CD4-positive, alpha-beta T cell (primary cell): ENCODE measurements around the gene OST4. TPM values are rescaled to one million over a fixed set of nuclear protein-coding genes. Genes with fewer than 3 reads are reported as not detected.

Experiments used
- ATAC-seq: fragments of 200-7000 bp; cut with Tn5 transposase; one replicate; pipeline ENCODE4 v1.10.0; 2022; ENCODE audit warnings: mild to moderate bottlenecking; ENCODE audit not compliant: poor library complexity
- CTCF ChIA-PET: fragments of 350-600 bp; sonication (Branson Sonifier 250); formaldehyde crosslinking; loops from one replicate; lab custom pipeline; 2021; ENCODE audit warnings: antibody characterized with exemption, inconsistent platforms; lab: Charles Lee
- POLR2A ChIA-PET: fragments of 350-600 bp; sonication (Branson Sonifier 250); formaldehyde crosslinking; loops from one replicate; lab custom pipeline; 2021; ENCODE audit warnings: antibody characterized with exemption, inconsistent platforms; lab: Charles Lee
- DNase-seq, 14 experiments: peaks; one replicate each; pipeline ENCODE4 v3.0.0-alpha.2; 2013 to 2020; ENCODE audit warnings: mixed read lengths in 2 of 14
- H3K27ac ChIP-seq, 2 donors: one replicate each; pipeline versions ENCODE4 v1.5.1 to v1.7.0; 2013; ENCODE audit warnings: low read length in 2 of 2, low read depth in 1 of 2, mild to moderate bottlenecking in 1 of 2
- H3K27me3 ChIP-seq, 2 experiments: 1 replicate in 1 of 2; 2 replicates in 1 of 2; pipeline versions ENCODE4 v1.6.1 to v1.7.0; 2013; ENCODE audit warnings: low read length in 2 of 2, control low read depth in 1 of 2, mild to moderate bottlenecking in 1 of 2, moderate library complexity in 1 of 2; ENCODE audit not compliant: insufficient read depth in 2 of 2, control insufficient read depth in 1 of 2
- H3K36me3 ChIP-seq: one replicate; pipeline ENCODE4 v1.6.1; 2013; ENCODE audit warnings: low read length, control low read depth; ENCODE audit not compliant: insufficient read depth
- H3K4me1 ChIP-seq: one replicate; pipeline ENCODE4 v1.6.1; 2013; ENCODE audit warnings: low read length, control low read depth; ENCODE audit not compliant: insufficient read depth
- H3K4me3 ChIP-seq: one replicate; pipeline ENCODE4 v1.5.1; 2013; ENCODE audit warnings: mild to moderate bottlenecking, low read length, moderate library complexity
- H3K9me3 ChIP-seq, 2 experiments: 1 replicate in 1 of 2; 2 replicates in 1 of 2; pipeline versions ENCODE4 v1.6.1 to v1.7.0; 2013; ENCODE audit warnings: low read length in 2 of 2, mild to moderate bottlenecking in 2 of 2, control low read depth in 1 of 2, moderate library complexity in 1 of 2; ENCODE audit not compliant: control insufficient read depth in 1 of 2, insufficient read depth in 1 of 2
- H3K27ac Mint-ChIP-seq: one replicate; pipeline ENCODE4 v1.8.0; 2020; ENCODE audit warnings: mixed read lengths
- H3K27me3 Mint-ChIP-seq: one replicate; pipeline ENCODE4 v1.8.0; 2021; ENCODE audit warnings: mixed read lengths
- H3K36me3 Mint-ChIP-seq: one replicate; pipeline ENCODE4 v1.8.0; 2021; ENCODE audit warnings: low read depth, mixed read lengths
- H3K4me1 Mint-ChIP-seq: one replicate; pipeline ENCODE4 v1.8.0; 2021; ENCODE audit warnings: low read depth, mixed read lengths
- H3K4me3 Mint-ChIP-seq: one replicate; pipeline ENCODE4 v1.8.0; 2020; ENCODE audit warnings: mild to moderate bottlenecking, mixed read lengths
- H3K9me3 Mint-ChIP-seq: one replicate; pipeline ENCODE4 v1.8.0; 2020; ENCODE audit warnings: mixed read lengths
- CTCF ChIP-seq: fragments of 200-600 bp; IDR thresholded peaks from one replicate; pipeline ENCODE4 v1.8.0; 2022; ENCODE audit warnings: antibody characterized with exemption, mild to moderate bottlenecking
- intact Hi-C, 2 experiments: fragments of 100-400 bp; cut with DNase I in 1 of 2; cut with micrococcal nuclease in 1 of 2; formaldehyde crosslinking; loops; one replicate each; pipeline versions ENCODE4 v1.15.1 to v1.9.0; 2023 to 2025; cut with DNase I, micrococcal nuclease
- total RNA-seq, 174 experiments: library from RNA in 2 of 174; stranded (reverse) in 2 of 174; gene quantifications; one replicate each; pipeline ENCODE4 v1.2.3 and lab custom pipeline; 2021 to 2026

The OST4 gene
- total RNA-seq, 2 experiments from 2014 or later = 232 to 254 TPM

DNA sequence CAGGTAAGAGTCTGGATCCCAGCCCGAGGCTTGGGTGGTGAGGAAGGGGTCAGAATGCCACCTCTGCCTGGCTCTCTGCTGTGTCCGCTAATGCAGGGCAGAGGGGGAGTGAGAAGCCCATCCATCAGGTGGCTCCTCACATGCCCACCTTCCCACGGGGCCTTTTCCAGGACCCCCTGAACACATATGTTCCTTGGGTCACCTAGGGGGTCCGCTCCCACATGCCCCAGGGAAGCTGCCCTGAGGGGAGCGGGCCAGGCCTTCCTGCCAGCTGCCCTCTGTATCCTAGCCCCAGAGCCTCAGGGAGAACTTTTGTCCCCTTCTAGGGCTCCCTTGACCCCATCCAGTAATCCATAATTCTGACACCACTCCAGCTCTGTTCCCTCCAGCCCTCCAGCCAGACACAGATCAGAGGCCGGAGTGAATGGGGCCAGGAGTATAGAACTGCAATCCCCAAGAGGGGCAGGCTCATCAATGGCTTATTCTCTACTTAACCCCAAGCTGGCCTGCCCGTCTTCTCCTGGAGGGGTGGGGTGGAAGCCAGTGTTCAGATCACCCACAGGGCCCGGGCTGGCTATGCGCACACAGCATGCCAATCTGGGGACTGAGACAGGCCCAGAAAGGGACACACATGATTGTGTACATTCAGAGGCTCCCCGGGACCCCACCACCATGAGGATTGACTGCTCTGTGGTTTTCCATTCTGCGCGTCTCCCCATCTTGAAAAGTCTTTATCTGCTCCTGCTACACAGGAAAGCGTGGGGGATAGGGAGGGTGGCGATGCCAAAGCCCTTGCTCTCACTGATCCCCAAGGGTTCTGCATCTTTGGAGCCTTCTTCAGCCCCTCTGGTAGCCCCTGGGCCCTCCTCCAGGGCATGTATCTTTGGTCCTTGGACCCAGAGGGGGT is 8.0 kb upstream of the OST4 start:
- intact Hi-C loops = loop anchor here (1.0 to 2.0 kb wide), 4 partner anchors 7 to 133 kb away; partner anchors contain the start of genes AGBL5 (in 1 of the 2), ATRAID (in 1 of the 2), SLC5A6 (in 1 of the 2) and TMEM214 (in 1 of the 2)
- no peak for TF ChIP-seq CTCF
- DNase-seq (no peak), ATAC-seq (no peak)
- no peaks in the 10 kb centered on the region for H3K36me3 Mint-ChIP-seq
- Histone ChIP-seq H3K4me3 (no peak overlapping the region), H3K9me3 (no peaks in the 10 kb centered on the region), H3K4me1 (peaks cover 44% of the 10 kb centered on the region), H3K36me3 (no peaks in the 10 kb centered on the region), H3K27me3 (no peaks in the 10 kb centered on the region), H3K27ac (no peak overlapping the region)
- ChIA-PET POLR2A (interaction anchor here (9.9 to 10.2 kb wide), 2 partner anchors 9 to 28 kb away, joined by 113 to 161 read pairs; partner anchors contain the start of genes AGBL5 and OST4), CTCF (no interaction called here)
- no peak overlapping the region for H3K4me3 Mint-ChIP-seq
- H3K27ac Mint-ChIP-seq = no peak overlapping the region
- H3K27me3 Mint-ChIP-seq = no peaks in the 10 kb centered on the region
- H3K4me1 Mint-ChIP-seq = peaks cover 46% of the 10 kb centered on the region
- H3K9me3 Mint-ChIP-seq = no peaks in the 10 kb centered on the region

GRCh38 chr2:27078267-27079194 is 7.1 kb upstream of the OST4 start, which contains the start of gene EMILIN1:
Gene EMILIN1, plus strand, starts transcription at chr2:27078615. Its CDS starts 451 bp downstream, at chr2:27079066.
- H3K36me3 Mint-ChIP-seq = no peaks in the 10 kb centered on the region
- POLR2A ChIA-PET = interaction anchor here (9.9 kb wide), 1 partner anchor 8 kb away, joined by 161 read pairs; the partner anchor contains the start of gene OST4
- no peaks in the 10 kb centered on the region for H3K9me3 ChIP-seq
- H3K4me1 ChIP-seq = peaks cover 50% of the 10 kb centered on the region
- ATAC-seq (no peak), DNase-seq (no peak)
- H3K4me3 Mint-ChIP-seq = no peak within 1 kb of the TSS
- no peak within 1 kb of the TSS for H3K27ac Mint-ChIP-seq
- peaks cover 53% of the 10 kb centered on the region for H3K4me1 Mint-ChIP-seq
- H3K9me3 Mint-ChIP-seq = no peaks in the 10 kb centered on the region
- TF ChIP-seq CTCF = no peak
- no peaks in the 10 kb centered on the region for H3K27me3 ChIP-seq
- no peaks in the 10 kb centered on the region for H3K36me3 ChIP-seq
- intact Hi-C loops = no loop called here
- no peak within 1 kb of the TSS for H3K4me3 ChIP-seq
- no peak within 1 kb of the TSS for H3K27ac ChIP-seq
- H3K27me3 Mint-ChIP-seq = no peaks in the 10 kb centered on the region
- CTCF ChIA-PET = no interaction called here

DNA sequence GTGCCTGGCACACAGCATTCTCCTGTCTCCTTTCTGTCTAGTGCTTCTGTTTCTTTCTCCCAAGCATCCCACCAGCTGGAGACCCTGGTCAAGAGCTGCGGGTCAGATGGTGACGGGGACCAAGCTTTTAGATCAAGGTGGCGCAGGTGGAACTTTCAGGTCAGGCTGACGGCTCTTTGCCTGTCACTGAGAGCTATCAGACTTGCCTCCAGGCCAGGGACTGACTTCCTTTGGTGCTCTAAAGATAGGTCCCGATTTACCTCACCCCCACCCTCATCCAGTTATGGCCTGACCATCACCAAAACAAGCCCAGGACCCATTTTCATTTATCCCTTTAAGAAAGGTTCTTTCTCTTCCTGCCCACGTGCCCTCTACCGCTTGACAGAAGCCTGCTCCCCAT is 5.8 kb upstream of the OST4 start:
- intact Hi-C loops = no loop called here
- H3K27me3 ChIP-seq = no peaks in the 10 kb centered on the region
- POLR2A ChIA-PET = interaction anchor here (13.4 kb wide), 1 partner anchor 22 kb away, joined by 301 read pairs; the partner anchor contains the start of gene AGBL5
- H3K36me3 ChIP-seq = no peaks in the 10 kb centered on the region
- Mint-ChIP-seq H3K9me3 (no peaks in the 10 kb centered on the region), H3K4me1 (peaks cover 66% of the 10 kb centered on the region), H3K27me3 (no peaks in the 10 kb centered on the region), H3K4me3 (no peak overlapping the region), H3K36me3 (no peaks in the 10 kb centered on the region), H3K27ac (no peak overlapping the region)
- H3K27ac ChIP-seq = no peak overlapping the region
- TF ChIP-seq CTCF = no peak
- CTCF ChIA-PET = no interaction called here
- ATAC-seq (no peak), DNase-seq (no peak)
- H3K9me3 ChIP-seq = no peaks in the 10 kb centered on the region
- no peak overlapping the region for H3K4me3 ChIP-seq
- H3K4me1 ChIP-seq = peaks cover 51% of the 10 kb centered on the region
